GM19023 (cell line): ENCODE data around the gene PYHIN1.
"Not testable (repeated sequence)": the region's sequence is repeated elsewhere in the genome, so short reads cannot be mapped to it uniquely, and the experiment has no call there.

ENCODE experiments used
- ATAC-seq: cut with Tn5 transposase; IDR thresholded peaks from one replicate; pipeline ENCODE4 v1.9.1; 2021; ENCODE audit warnings: mild to moderate bottlenecking, moderate library complexity; ENCODE audit not compliant: unreplicated experiment

The PYHIN1 gene

GRCh38 chr1:158978730-158979129 is 47.4 kb downstream of the PYHIN1 start:
- no peak for ATAC-seq

GRCh38 chr1:158979229-158979628 is 47.9 kb downstream of the PYHIN1 start:
- ATAC-seq = no peak

- no peak for ATAC-seq
These were observed 51.9 kb downstream of the PYHIN1 start for GRCh38 chr1:158983235-158983634.

- no peak for ATAC-seq
These were observed 53.0 kb downstream of the PYHIN1 start for GRCh38 chr1:158984386-158984785.

- ATAC-seq = no peak
These were observed 58.1 kb downstream of the PYHIN1 start for GRCh38 chr1:158989424-158989823.

GRCh38 chr1:158992787-158993312 is 61.5 kb downstream of the PYHIN1 start:
- no peak for ATAC-seq

- no peak for ATAC-seq
These were observed 65.6 kb downstream of the PYHIN1 start for GRCh38 chr1:158996998-158997397.

GRCh38 chr1:158998037-158998780 is 66.9 kb downstream of the PYHIN1 start:
- no peak for ATAC-seq

GRCh38 chr1:158998781-158999161 is 67.4 kb downstream of the PYHIN1 start:
- ATAC-seq = no peak

GRCh38 chr1:158999316-159000069 is 68.1 kb downstream of the PYHIN1 start:
- ATAC-seq = no peak

GRCh38 chr1:159000070-159000409 is 68.7 kb downstream of the PYHIN1 start:
- ATAC-seq = no peak

- ATAC-seq = no peak
These were observed 69.3 kb downstream of the PYHIN1 start for GRCh38 chr1:159000625-159001024.

- no peak for ATAC-seq
These were observed 73.8 kb downstream of the PYHIN1 start for GRCh38 chr1:159005161-159005560.

GRCh38 chr1:159005676-159006075 is 74.3 kb downstream of the PYHIN1 start:
- ATAC-seq = no peak

GRCh38 chr1:159006210-159006807 is 75.0 kb downstream of the PYHIN1 start:
- ATAC-seq = not testable (repeated sequence)

- ATAC-seq = no peak
These were observed 76.4 kb downstream of the PYHIN1 start for GRCh38 chr1:159007726-159008125.

- ATAC-seq = peak; percentile 70
These were observed 77.4 kb downstream of the PYHIN1 start for GRCh38 chr1:159008744-159009188.

GRCh38 chr1:159009287-159009686 is 77.9 kb downstream of the PYHIN1 start:
- no peak for ATAC-seq

GRCh38 chr1:159009704-159010361 is 78.5 kb downstream of the PYHIN1 start, which contains the start of gene IFI16:
TSS of gene IFI16 (plus strand) at chr1:159009907. CDS start at chr1:159014681, 4,774 bp downstream.
- ATAC-seq = peak; percentile 72

- no peak for ATAC-seq
These were observed 79.0 kb downstream of the PYHIN1 start for GRCh38 chr1:159010391-159010790.

- not testable (repeated sequence) for ATAC-seq
These were observed 79.6 kb downstream of the PYHIN1 start for GRCh38 chr1:159011001-159011400.
